HepG2 (cell line): ENCODE measurements around the gene PERP. TPM values are rescaled to one million over a fixed set of nuclear protein-coding genes. Genes with fewer than 3 reads are reported as not detected.

Source experiments
- FLYWCH1 ChIP-seq: sonication (generic); formaldehyde crosslinking; IDR thresholded peaks from 2 replicates; pipeline ENCODE4 v1.8.1; 2023; ENCODE audit warnings: mild to moderate bottlenecking, missing genetic modification reagents
- HNRNPUL1 ChIP-seq: fragments of 200-400 bp; formaldehyde crosslinking; IDR thresholded peaks from 2 replicates; pipeline ENCODE4 v1.6.1; 2017; ENCODE audit warnings: low read depth, mild to moderate bottlenecking, low read length, moderate library complexity
- MAFK ChIP-seq, 2 experiments: IDR thresholded peaks in 1 of 2; conservative IDR thresholded peaks in 1 of 2; 2 replicates each; pipeline ENCODE4 v1.6.1; 2011; ENCODE audit warnings: improper control_type of control experiment in 2 of 2, low read length in 2 of 2
- MXI1 ChIP-seq: IDR thresholded peaks from 3 replicates; pipeline ENCODE4 v1.6.1; 2012; ENCODE audit warnings: low read depth, low read length, inconsistent platforms, borderline replicate concordance
- NR2F6 ChIP-seq, 2 experiments: IDR thresholded peaks; 2 replicates each; pipeline ENCODE4 v1.6.1; 2016; ENCODE audit warnings: antibody characterized with exemption in 1 of 2, mild to moderate bottlenecking in 1 of 2
- PHF20 ChIP-seq: sonication (generic); formaldehyde crosslinking; IDR thresholded peaks from 2 replicates; pipeline ENCODE4 v1.5.0; 2020; ENCODE audit warnings: mild to moderate bottlenecking, missing genetic modification reagents
- SKI ChIP-seq: fragments of 450-650 bp; IDR thresholded peaks from one replicate; pipeline ENCODE4 v1.6.1; 2018; ENCODE audit warnings: mild to moderate bottlenecking; ENCODE audit not compliant: partially characterized antibody
- SOX6 ChIP-seq, 2 experiments: fragments of 450-650 bp in 1 of 2; sonication (generic) in 1 of 2; formaldehyde crosslinking in 1 of 2; IDR thresholded peaks; 2 replicates each; pipeline versions ENCODE4 v1.4.0 to v1.6.1; 2017 to 2020; ENCODE audit warnings: antibody characterized with exemption in 1 of 2, mild to moderate bottlenecking in 1 of 2, missing genetic modification reagents in 1 of 2
- ZFP36 ChIP-seq: fragments of 150-350 bp; IDR thresholded peaks from 2 replicates; pipeline ENCODE4 v1.6.1; 2018; ENCODE audit warnings: borderline replicate concordance, low read length, low read depth; ENCODE audit not compliant: partially characterized antibody
- ZFX ChIP-seq: sonication (generic); formaldehyde crosslinking; IDR thresholded peaks from 2 replicates; pipeline ENCODE4 v1.4.0; 2020; ENCODE audit warnings: mild to moderate bottlenecking, low read depth, missing genetic modification reagents, moderate library complexity
- ZNF383 ChIP-seq: sonication (generic); formaldehyde crosslinking; IDR thresholded peaks from 2 replicates; pipeline ENCODE4 v1.4.0; 2020; ENCODE audit warnings: missing genetic modification reagents, mild to moderate bottlenecking, borderline replicate concordance
- ZNF562 ChIP-seq: sonication (generic); formaldehyde crosslinking; IDR thresholded peaks from 2 replicates; pipeline ENCODE4 v1.8.0; 2022; ENCODE audit warnings: missing genetic modification reagents, borderline replicate concordance
- ZNF598 ChIP-seq: sonication (generic); formaldehyde crosslinking; IDR thresholded peaks from 2 replicates; pipeline ENCODE4 v1.5.1; 2020; ENCODE audit warnings: mild to moderate bottlenecking, missing genetic modification reagents, borderline replicate concordance
- ZNF615 ChIP-seq: sonication (generic); formaldehyde crosslinking; IDR thresholded peaks from 2 replicates; pipeline ENCODE4 v1.5.0; 2020; ENCODE audit warnings: mild to moderate bottlenecking, missing genetic modification reagents, borderline replicate concordance
- polyA plus RNA-seq, 8 experiments: library from polyadenylated mRNA; depleted of rRNA in 3 of 8; stranded (reverse) in 7 of 8; unstranded in 1 of 8; fragments of >200 nt; fragmentation: Illumina TruSeq in 4 of 8; extraction: Trizol in 4 of 8; gene quantifications; 2 replicates each; pipeline versions ENCODE4 v1.2.1 to v1.2.3, GENCODE V29; 2011 to 2016; ENCODE audit warnings: low read depth in 4 of 8, missing spikeins in 1 of 8, mixed read lengths in 1 of 8; ENCODE audit not compliant: insufficient read depth in 1 of 8
- total RNA-seq, 5 experiments: library from RNA; depleted of rRNA; stranded (reverse); fragments of >200 nt; fragmentation: Illumina TruSeq; extraction: Trizol; gene quantifications; 2 replicates each; pipeline ENCODE4 v1.2.3, GENCODE V29; 2016; ENCODE audit warnings: low read depth in 1 of 5
- TF ChIP-seq, protein P1 (sequence below): sonication (generic); formaldehyde crosslinking; IDR thresholded peaks from 2 replicates; pipeline ENCODE4 v1.4.0; 2020; ENCODE audit warnings: missing genetic modification reagents
- TF ChIP-seq, protein P2 (sequence below): IDR thresholded peaks from 2 replicates; pipeline ENCODE4 v1.6.1; 2018; ENCODE audit warnings: missing genetic modification reagents, mild to moderate bottlenecking, missing compliant biosample characterization
- TF ChIP-seq, protein P3 (sequence below): sonication (generic); formaldehyde crosslinking; IDR thresholded peaks from 2 replicates; pipeline ENCODE4 v1.8.0; 2022; ENCODE audit warnings: missing genetic modification reagents, mild to moderate bottlenecking, moderate library complexity, borderline replicate concordance
- TF ChIP-seq, protein P4 (sequence below): sonication (generic); formaldehyde crosslinking; IDR thresholded peaks from 2 replicates; pipeline ENCODE4 v1.4.0; 2020; ENCODE audit warnings: missing genetic modification reagents, borderline replicate concordance

Gene PERP
- total and polyA plus RNA-seq, 2 of the 13 experiments (the other 11 are each of a cell fraction or from before 2014, with no cell fraction given) = 26.0 to 53.0 TPM

DNA sequence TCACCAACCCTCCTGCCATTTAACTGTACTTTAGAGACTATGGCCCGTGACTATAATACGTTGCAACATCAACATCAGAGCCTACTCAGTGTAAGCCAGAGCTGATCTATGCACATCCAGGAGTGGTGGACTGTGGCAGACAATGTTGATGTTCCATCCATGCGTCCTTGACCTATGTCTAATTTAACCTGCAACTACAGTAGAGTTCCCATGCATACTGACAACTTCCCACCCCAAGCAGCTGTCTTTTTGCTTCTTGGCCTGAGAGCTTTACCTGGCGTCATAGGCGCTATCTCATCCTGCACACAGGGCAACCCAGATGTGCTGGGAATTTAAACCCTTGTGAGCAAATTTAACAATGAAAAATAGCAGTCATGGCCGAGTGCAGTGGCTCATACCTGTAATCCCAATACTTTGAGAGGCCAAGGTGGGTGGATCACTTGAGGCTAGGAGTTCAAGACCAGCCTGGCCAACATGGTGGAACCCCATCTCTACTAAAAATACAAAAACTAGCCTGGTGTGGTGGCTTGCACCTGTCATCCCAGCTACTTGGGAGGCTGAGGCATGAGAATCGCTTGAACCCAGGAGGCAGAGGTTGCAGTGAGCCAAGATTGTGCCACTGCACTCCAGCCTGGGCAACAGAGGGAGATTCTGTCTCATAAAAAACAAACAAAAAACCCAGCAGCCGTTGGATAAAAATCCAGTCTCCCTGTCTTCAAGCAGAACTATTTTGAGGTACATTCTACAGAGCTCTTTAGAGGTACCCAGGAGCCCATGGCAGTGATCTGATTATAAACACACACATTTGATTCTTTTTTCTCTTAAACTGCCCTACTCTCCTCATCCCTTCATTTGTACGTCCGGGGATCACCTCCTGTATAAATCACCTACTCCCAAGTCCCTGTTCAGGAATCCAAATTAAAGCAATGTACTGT is 22.0 kb downstream of the PERP start (continued):
- TF ChIP-seq, protein P1, sequence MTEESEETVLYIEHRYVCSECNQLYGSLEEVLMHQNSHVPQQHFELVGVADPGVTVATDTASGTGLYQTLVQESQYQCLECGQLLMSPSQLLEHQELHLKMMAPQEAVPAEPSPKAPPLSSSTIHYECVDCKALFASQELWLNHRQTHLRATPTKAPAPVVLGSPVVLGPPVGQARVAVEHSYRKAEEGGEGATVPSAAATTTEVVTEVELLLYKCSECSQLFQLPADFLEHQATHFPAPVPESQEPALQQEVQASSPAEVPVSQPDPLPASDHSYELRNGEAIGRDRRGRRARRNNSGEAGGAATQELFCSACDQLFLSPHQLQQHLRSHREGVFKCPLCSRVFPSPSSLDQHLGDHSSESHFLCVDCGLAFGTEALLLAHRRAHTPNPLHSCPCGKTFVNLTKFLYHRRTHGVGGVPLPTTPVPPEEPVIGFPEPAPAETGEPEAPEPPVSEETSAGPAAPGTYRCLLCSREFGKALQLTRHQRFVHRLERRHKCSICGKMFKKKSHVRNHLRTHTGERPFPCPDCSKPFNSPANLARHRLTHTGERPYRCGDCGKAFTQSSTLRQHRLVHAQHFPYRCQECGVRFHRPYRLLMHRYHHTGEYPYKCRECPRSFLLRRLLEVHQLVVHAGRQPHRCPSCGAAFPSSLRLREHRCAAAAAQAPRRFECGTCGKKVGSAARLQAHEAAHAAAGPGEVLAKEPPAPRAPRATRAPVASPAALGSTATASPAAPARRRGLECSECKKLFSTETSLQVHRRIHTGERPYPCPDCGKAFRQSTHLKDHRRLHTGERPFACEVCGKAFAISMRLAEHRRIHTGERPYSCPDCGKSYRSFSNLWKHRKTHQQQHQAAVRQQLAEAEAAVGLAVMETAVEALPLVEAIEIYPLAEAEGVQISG (CRISPR knock-in tag) = peak; percentile 71
- TF ChIP-seq PHF20 (CRISPR knock-in tag) (no peak), FLYWCH1 (CRISPR knock-in tag) (no peak), MAFK (conservative IDR thresholded peaks at IDR 0.05 in 1 of 2, IDR thresholded peaks at IDR 0.05 in 1 of 2; ENCODE audit: low read length in 2 of 2) (no peak), NR2F6 (IDR thresholded peaks at IDR 0.05) (peak; percentile 98), NR2F6 (CRISPR knock-in tag; IDR thresholded peaks at IDR 0.05) (peak; percentile 100), ZNF383 (CRISPR knock-in tag) (0 out of 2 replicates have a peak, but pooled peaks have one; percentile 76), ZFP36 (no peak), ZNF562 (CRISPR knock-in tag) (no peak), SOX6 (IDR thresholded peaks at IDR 0.05) (no peak), SOX6 (CRISPR knock-in tag; IDR thresholded peaks at IDR 0.05) (peak; percentile 97), ZNF615 (CRISPR knock-in tag) (no peak), HNRNPUL1 (no peak), ZFX (CRISPR knock-in tag) (peak; percentile 51; the same call in 1 of the 2 replicates), MXI1 (peak; percentile 43; the same call in 1 of the 3 replicates), ZNF598 (CRISPR knock-in tag) (peak; percentile 45; the same call in 1 of the 2 replicates), SKI (peak; percentile 92)
- TF ChIP-seq, protein P2, sequence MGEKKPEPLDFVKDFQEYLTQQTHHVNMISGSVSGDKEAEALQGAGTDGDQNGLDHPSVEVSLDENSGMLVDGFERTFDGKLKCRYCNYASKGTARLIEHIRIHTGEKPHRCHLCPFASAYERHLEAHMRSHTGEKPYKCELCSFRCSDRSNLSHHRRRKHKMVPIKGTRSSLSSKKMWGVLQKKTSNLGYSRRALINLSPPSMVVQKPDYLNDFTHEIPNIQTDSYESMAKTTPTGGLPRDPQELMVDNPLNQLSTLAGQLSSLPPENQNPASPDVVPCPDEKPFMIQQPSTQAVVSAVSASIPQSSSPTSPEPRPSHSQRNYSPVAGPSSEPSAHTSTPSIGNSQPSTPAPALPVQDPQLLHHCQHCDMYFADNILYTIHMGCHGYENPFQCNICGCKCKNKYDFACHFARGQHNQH (CRISPR knock-in tag) = peak; percentile 81
- TF ChIP-seq, protein P3, sequence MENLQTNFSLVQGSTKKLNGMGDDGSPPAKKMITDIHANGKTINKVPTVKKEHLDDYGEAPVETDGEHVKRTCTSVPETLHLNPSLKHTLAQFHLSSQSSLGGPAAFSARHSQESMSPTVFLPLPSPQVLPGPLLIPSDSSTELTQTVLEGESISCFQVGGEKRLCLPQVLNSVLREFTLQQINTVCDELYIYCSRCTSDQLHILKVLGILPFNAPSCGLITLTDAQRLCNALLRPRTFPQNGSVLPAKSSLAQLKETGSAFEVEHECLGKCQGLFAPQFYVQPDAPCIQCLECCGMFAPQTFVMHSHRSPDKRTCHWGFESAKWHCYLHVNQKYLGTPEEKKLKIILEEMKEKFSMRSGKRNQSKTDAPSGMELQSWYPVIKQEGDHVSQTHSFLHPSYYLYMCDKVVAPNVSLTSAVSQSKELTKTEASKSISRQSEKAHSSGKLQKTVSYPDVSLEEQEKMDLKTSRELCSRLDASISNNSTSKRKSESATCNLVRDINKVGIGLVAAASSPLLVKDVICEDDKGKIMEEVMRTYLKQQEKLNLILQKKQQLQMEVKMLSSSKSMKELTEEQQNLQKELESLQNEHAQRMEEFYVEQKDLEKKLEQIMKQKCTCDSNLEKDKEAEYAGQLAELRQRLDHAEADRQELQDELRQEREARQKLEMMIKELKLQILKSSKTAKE = peak; percentile 82; the same call in 1 of the 2 replicates
- TF ChIP-seq, protein P4, sequence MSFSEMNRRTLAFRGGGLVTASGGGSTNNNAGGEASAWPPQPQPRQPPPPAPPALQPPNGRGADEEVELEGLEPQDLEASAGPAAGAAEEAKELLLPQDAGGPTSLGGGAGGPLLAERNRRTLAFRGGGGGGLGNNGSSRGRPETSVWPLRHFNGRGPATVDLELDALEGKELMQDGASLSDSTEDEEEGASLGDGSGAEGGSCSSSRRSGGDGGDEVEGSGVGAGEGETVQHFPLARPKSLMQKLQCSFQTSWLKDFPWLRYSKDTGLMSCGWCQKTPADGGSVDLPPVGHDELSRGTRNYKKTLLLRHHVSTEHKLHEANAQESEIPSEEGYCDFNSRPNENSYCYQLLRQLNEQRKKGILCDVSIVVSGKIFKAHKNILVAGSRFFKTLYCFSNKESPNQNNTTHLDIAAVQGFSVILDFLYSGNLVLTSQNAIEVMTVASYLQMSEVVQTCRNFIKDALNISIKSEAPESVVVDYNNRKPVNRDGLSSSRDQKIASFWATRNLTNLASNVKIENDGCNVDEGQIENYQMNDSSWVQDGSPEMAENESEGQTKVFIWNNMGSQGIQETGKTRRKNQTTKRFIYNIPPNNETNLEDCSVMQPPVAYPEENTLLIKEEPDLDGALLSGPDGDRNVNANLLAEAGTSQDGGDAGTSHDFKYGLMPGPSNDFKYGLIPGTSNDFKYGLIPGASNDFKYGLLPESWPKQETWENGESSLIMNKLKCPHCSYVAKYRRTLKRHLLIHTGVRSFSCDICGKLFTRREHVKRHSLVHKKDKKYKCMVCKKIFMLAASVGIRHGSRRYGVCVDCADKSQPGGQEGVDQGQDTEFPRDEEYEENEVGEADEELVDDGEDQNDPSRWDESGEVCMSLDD (CRISPR knock-in tag) = no peak
